GM12892 (cell line): Measurements from ENCODE around the gene ADD2.

ENCODE experiments used
- POLR2A ChIP-seq: IDR thresholded peaks from 2 replicates; pipeline ENCODE4 v1.6.1; 2011; ENCODE audit warnings: low read depth, low read length, control low read depth
- POLR2AphosphoS5 ChIP-seq: IDR thresholded peaks from 2 replicates; pipeline ENCODE4 v1.6.1; 2011; ENCODE audit warnings: low read depth, low read length, control low read depth
- TAF1 ChIP-seq: IDR thresholded peaks from 2 replicates; pipeline ENCODE4 v1.6.1; 2011; ENCODE audit warnings: low read depth, mild to moderate bottlenecking, control low read depth, low read length, borderline replicate concordance

- TF ChIP-seq POLR2AphosphoS5, result no peak
- TF ChIP-seq POLR2A, result no peak
- TF ChIP-seq TAF1, result no peak
These were observed 16.1 kb downstream of the ADD2 start for GRCh38 chr2:70751881-70752280.
